PC-3 (cell line): ENCODE data around the gene ATRAID.

ENCODE experiments used
- CTCF ChIP-seq: fragments of 300-600 bp; sonication (generic); conservative IDR thresholded peaks from 2 replicates; pipeline ENCODE4 v1.5.1; 2017; ENCODE audit warnings: antibody characterized with exemption, low read depth, mild to moderate bottlenecking, low read length
- EZH2phosphoT487 ChIP-seq: fragments of 300-600 bp; sonication (generic); IDR thresholded peaks from 2 replicates; pipeline ENCODE4 v1.6.1; 2018; ENCODE audit warnings: mild to moderate bottlenecking, antibody characterized with exemption, low read length, borderline replicate concordance

GRCh38 chr2:27221166-27221565 is 9.3 kb downstream of the ATRAID start:
- TF ChIP-seq CTCF (no peak), EZH2phosphoT487 (no peak)
